ENCODE measurements around the gene LIN28B.

LIN28B gene

DNA sequence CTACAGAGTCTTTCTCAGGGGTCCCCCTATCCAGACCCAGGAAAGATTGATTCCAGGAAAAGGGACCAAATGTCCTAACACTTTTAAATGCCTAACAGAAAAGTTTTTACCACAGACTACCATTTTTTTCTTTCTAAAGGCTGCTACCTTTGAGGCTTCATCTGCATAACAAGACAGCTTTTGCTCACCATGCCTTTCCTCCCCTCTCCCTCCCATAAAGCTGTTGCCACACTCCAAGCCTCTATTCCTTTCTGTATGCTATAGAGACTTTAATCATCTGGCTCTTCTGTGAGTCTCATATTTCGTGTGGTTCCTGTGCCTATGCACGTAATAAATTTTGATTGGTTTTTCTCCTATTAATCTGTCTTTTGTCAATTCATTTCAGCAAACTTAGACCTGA lies 26.0 kb upstream of the LIN28B start:
- TF ChIP-seq ZFX (IDR thresholded peaks at IDR 0.05; ENCODE audit: borderline replicate concordance): no peak
- TF ChIP-seq, protein P1, sequence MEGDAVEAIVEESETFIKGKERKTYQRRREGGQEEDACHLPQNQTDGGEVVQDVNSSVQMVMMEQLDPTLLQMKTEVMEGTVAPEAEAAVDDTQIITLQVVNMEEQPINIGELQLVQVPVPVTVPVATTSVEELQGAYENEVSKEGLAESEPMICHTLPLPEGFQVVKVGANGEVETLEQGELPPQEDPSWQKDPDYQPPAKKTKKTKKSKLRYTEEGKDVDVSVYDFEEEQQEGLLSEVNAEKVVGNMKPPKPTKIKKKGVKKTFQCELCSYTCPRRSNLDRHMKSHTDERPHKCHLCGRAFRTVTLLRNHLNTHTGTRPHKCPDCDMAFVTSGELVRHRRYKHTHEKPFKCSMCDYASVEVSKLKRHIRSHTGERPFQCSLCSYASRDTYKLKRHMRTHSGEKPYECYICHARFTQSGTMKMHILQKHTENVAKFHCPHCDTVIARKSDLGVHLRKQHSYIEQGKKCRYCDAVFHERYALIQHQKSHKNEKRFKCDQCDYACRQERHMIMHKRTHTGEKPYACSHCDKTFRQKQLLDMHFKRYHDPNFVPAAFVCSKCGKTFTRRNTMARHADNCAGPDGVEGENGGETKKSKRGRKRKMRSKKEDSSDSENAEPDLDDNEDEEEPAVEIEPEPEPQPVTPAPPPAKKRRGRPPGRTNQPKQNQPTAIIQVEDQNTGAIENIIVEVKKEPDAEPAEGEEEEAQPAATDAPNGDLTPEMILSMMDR (IDR thresholded peaks at IDR 0.05): no peak
- no peak overlapping the region for H3K27ac ChIP-seq

DNA sequence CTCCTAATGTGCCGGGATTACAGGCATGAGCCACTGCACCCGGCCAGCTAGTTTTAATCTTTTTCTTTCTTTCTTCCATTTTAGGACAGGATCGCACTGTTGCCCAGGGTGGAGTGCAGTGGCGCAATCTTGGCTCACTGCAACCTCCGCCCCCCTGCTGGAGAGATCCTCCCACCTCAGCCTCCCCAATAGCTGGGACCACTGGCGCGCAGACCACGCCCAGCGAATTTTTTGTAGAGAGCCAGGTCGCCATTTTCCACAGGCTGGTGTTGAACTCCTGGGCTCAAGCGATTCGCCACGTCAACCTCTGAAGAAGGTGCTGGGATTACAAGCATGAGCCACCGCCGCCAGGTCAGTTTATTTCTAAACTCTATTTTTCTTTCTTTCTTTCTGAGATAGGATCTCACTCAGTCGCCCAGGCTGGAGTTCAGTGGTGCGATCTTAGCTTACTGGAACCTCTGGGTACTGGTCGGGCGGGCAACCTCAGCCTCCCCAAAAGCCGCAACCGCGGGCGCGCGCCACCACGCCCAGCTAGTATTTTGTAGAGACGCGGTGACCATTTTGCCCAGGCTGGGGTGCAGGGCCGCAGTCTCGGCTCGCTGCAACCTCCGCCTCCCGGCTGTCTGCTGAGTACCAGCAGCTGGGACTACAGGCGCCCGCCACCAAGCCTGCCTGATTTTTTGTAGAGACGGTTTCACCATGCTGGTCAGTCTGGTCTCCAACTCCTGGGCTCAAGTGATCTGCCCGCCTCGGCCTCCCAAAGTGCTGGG lies 20.0 kb upstream of the LIN28B start:
- TF ChIP-seq ZFX (IDR thresholded peaks at IDR 0.05; ENCODE audit: borderline replicate concordance): no peak
- TF ChIP-seq, protein P1 (IDR thresholded peaks at IDR 0.05): no peak
- H3K27ac ChIP-seq: no peak overlapping the region

DNA sequence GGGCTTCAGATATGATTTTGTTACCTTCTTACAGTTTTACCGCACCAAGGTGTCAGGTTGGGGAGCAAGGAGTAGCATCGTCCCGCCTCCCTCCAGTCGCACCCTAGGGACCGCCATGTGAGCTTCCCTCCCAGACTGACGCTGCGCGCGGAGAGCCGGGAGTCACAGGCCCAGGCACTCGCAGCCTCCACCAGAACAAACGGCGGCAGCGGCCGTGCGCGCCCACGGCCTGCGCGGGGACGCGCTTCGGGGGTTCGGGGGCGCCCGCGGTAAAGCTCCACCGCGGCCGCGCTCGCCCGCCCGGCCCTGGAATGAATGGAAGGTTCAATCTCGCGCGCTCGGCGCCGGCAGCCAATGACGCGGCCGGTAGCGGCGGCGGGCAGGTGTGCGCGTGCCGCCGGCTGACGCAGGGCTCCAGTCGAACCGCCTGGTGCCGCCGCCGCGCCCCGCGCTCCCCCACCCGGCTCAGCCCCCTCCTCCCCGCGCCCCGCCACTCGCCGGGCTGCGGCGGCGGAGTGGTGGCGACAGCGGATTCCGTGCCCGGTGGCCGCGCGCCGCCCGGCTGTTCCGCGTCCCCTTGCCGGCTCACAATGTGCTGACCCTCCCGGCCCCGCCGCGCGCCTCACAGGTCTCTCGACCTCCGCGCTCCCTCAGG lies 16.5 kb upstream of the LIN28B start:
- TF ChIP-seq, protein P1 (IDR thresholded peaks at IDR 0.05): no peak
- TF ChIP-seq ZFX (IDR thresholded peaks at IDR 0.05; ENCODE audit: borderline replicate concordance): no peak
- H3K27ac ChIP-seq: no peak overlapping the region

DNA sequence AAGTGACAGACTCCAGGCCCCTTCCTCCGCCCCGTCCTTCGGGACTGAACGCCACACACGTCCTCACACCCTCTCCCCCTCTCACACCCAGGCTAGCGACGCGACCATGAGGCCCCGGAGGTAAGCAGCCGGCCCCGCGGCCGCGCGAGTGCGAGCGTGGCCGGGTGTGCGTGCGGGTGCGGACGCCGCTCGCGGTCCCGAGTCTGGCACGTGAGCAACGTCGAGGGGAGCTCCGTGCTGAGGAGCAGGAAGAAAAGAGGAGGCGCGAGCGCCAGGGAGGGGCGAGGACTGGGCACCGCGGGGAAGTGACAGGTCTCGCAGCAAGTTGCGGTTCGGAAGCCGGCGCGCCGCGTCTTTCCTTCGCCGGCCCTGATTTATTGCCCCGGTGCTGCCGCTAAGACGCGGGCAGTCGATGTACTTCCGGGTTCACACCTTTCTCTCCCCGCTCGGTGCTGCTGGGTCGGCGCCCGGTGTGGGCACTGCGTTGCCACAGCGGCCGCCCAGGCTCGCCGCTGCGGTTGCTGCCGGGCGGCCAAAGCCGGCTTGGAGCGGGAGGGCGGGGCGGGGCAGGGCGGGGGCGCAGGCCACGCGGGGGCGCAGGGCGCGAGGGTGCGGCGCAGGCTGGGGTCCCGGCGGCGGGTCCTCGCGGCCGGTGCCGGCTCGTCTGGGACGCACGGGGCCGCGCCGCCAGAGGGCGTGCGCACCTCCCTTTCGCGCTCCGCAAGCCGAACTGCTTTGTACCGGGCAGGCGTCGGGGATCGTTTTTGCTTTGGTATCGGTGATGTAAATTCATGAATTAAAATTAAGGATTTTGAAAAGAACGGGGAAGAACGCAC lies 15.8 kb upstream of the LIN28B start:
- TF ChIP-seq, protein P1 (IDR thresholded peaks at IDR 0.05): no peak
- no peak for TF ChIP-seq ZFX (IDR thresholded peaks at IDR 0.05; ENCODE audit: borderline replicate concordance)
- no peak overlapping the region for H3K27ac ChIP-seq

DNA sequence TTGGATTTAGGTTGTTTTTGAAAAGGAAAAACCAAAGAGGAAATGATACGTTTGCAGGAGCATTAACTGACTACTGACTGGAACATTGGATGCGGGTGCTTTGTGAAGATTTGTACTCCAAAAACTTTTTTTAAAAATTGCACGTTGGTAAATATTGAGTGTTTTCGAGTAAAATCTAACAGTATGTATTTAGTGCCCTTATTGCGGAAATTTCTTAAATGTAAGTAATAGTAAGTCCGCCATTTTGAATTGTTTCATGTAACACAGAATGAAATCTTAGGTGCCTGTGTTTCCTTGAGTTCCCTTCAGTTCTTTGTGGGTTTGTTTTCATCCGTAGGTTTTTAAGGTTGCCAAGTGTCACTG lies 15.2 kb upstream of the LIN28B start:
- no peak overlapping the region for H3K27ac ChIP-seq
- TF ChIP-seq ZFX (IDR thresholded peaks at IDR 0.05; ENCODE audit: borderline replicate concordance): no peak
- TF ChIP-seq, protein P1 (IDR thresholded peaks at IDR 0.05): no peak

DNA sequence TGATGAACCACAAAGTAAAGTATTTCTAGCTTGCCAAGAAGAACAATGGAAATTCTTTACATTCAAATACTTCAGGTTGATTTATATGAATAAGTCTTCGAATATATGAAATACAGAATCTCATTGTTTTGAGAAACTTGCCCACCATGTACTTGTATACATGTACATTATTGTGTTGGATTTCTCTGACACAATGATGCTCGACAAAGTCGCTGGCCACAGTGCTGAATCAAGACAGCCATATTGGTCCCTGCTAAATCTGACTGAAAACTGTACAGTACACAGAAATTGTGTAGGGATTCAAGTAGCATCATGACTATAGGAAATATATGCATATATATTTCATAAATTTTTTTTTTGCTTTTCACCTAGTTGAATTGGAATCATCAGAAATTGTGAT lies 13.1 kb upstream of the LIN28B start:
- no peak overlapping the region for H3K27ac ChIP-seq

More for the DNA sequence above, 13.1 kb upstream of the LIN28B start:
- no peak for TF ChIP-seq ZFX (IDR thresholded peaks at IDR 0.05; ENCODE audit: borderline replicate concordance)
- TF ChIP-seq, protein P1 (IDR thresholded peaks at IDR 0.05): no peak
